Transverse colon (tissue), 4 donors: Measurements from ENCODE around the gene GABRD. TPM values are rescaled to one million over a fixed set of nuclear protein-coding genes. Genes with fewer than 3 reads are reported as not detected.

Experiments used
- DNase-seq: peaks from one replicate; pipeline ENCODE4 v3.0.0-alpha.2; 2019
- H3K27ac ChIP-seq, 4 donors: fragments of 200-600 bp; sonication (generic); 2 replicates each; pipeline ENCODE4 v1.5.1; 2016 to 2018; ENCODE audit warnings: inconsistent platforms in 4 of 4
- H3K27me3 ChIP-seq: fragments of 200-600 bp; sonication (generic); 2 replicates; pipeline ENCODE4 v1.5.1; 2017; ENCODE audit warnings: inconsistent platforms
- H3K36me3 ChIP-seq, 4 donors: fragments of 200-600 bp; sonication (generic); 2 replicates each; pipeline ENCODE4 v1.5.1; 2017 to 2019; ENCODE audit warnings: inconsistent platforms in 4 of 4
- H3K4me1 ChIP-seq, 4 donors: fragments of 200-600 bp; sonication (generic); 2 replicates each; pipeline ENCODE4 v1.5.1; 2017 to 2020; ENCODE audit warnings: inconsistent platforms in 4 of 4
- H3K4me3 ChIP-seq, 4 donors: fragments of 200-600 bp; sonication (generic); 1 replicate in 1 of 4; 2 replicates in 3 of 4; pipeline versions ENCODE4 v1.5.1 to v1.6.1; 2017 to 2019; ENCODE audit warnings: inconsistent platforms in 4 of 4
- H3K9me3 ChIP-seq, 2 donors: fragments of 200-600 bp; sonication (generic); 2 replicates each; pipeline ENCODE4 v1.5.1; 2017 to 2019; ENCODE audit warnings: inconsistent platforms in 2 of 2
- CTCF ChIP-seq, 5 experiments: fragments of 200-600 bp in 3 of 5; fragments of 450-650 bp in 2 of 5; sonication (generic) in 3 of 5; IDR thresholded peaks; 1 replicate in 2 of 5; 2 replicates in 3 of 5; pipeline ENCODE4 v1.5.1; 2016 to 2017; ENCODE audit warnings: antibody characterized with exemption in 5 of 5, inconsistent platforms in 3 of 5, mild to moderate bottlenecking in 2 of 5, moderate library complexity in 1 of 5
- EP300 ChIP-seq: sonication (generic); formaldehyde crosslinking; IDR thresholded peaks from one replicate; pipeline ENCODE4 v1.6.1; 2017; ENCODE audit warnings: antibody characterized with exemption, low read depth
- POLR2A ChIP-seq: fragments of 450-650 bp; IDR thresholded peaks from one replicate; pipeline ENCODE4 v1.6.1; 2016; ENCODE audit warnings: antibody characterized with exemption, mild to moderate bottlenecking, moderate library complexity
- POLR2AphosphoS5 ChIP-seq, 3 donors: sonication (generic); formaldehyde crosslinking; IDR thresholded peaks; one replicate each; pipeline ENCODE4 v1.6.1; 2016; ENCODE audit warnings: antibody characterized with exemption in 3 of 3
- WGBS, 2 donors: methylation state at CpG; one replicate each; pipeline ENCODE4 v1.1.5; 2018; ENCODE audit warnings: low coverage in 1 of 2; 5-methylcytosine and 5-hydroxymethylcytosine counted together
- in situ Hi-C, 4 donors: fragments of 200-750 bp; cut with MboI; loops; one replicate each; pipeline versions ENCODE4 v1.15.0 to v1.15.1; 2017; ENCODE audit warnings: low sequenced_read_pairs in 3 of 4, low pct_ligation_motif_present in 1 of 4, low pct_unique_long_range_greater_than_20kb in 1 of 4
- intact Hi-C: fragments of 100-400 bp; cut with DNase I; formaldehyde crosslinking; loops from one replicate; pipeline ENCODE4 v1.15.1; 2023; ENCODE audit warnings: low total_unique reads
- total RNA-seq, 4 donors: library from RNA; depleted of rRNA; stranded (reverse); fragments of >200 nt; gene quantifications; one replicate each; pipeline ENCODE4 v1.1.0, GENCODE V29; 2016

GABRD gene
- total RNA-seq, 4 donors from 2014 or later: not detected

GRCh38 chr1:2061065-2061778 lies 42.1 kb downstream of the GABRD start:
- no peaks in the 10 kb centered on the region for H3K36me3 ChIP-seq
- TF ChIP-seq CTCF (IDR thresholded peaks at IDR 0.05): no peak
- TF ChIP-seq POLR2A: no peak
- no peak for TF ChIP-seq EP300
- no peak for TF ChIP-seq POLR2AphosphoS5 (IDR thresholded peaks at IDR 0.05)
- intact Hi-C loops: no loop called here
- in situ Hi-C loops: no loop called here
- no peak overlapping the region for H3K27ac ChIP-seq
- H3K4me1 ChIP-seq: no peaks in the 10 kb centered on the region
- no peak for DNase-seq
- WGBS, 2 donors: 92% methylated on average over 24 of the region's 28 CpGs; no CpG with 5 or more reads in 1 of the 2 donors
- H3K27me3 ChIP-seq: no peaks in the 10 kb centered on the region
- H3K4me3 ChIP-seq: no peak overlapping the region
- no peaks in the 10 kb centered on the region for H3K9me3 ChIP-seq

- Histone ChIP-seq H3K4me1 (no peaks in the 10 kb centered on the region), H3K27ac (no peak overlapping the region), H3K36me3 (no peaks in the 10 kb centered on the region), H3K4me3 (no peak overlapping the region), H3K9me3 (no peaks in the 10 kb centered on the region), H3K27me3 (no peaks in the 10 kb centered on the region)
- DNase-seq: no peak
- intact Hi-C loops (no loop called here), in situ Hi-C loops (no loop called here)
- TF ChIP-seq CTCF (IDR thresholded peaks at IDR 0.05) (no peak), POLR2A (no peak), POLR2AphosphoS5 (IDR thresholded peaks at IDR 0.05) (no peak), EP300 (no peak)
- 93 to 98% methylated on average over 4 of the region's 4 CpGs for WGBS, 2 donors
These were observed 46.6 kb downstream of the GABRD start for GRCh38 chr1:2065699-2066098.

GRCh38 chr1:2067393-2067792 lies 48.2 kb downstream of the GABRD start:
- no peak for TF ChIP-seq POLR2A
- no peak for TF ChIP-seq CTCF (IDR thresholded peaks at IDR 0.05)
- no peak for TF ChIP-seq EP300
- Histone ChIP-seq H3K27me3 (no peaks in the 10 kb centered on the region), H3K36me3 (no peaks in the 10 kb centered on the region), H3K27ac (no peak overlapping the region), H3K4me1 (peaks cover 8 to 14% (median 14%) of the 10 kb centered on the region in 4 donors), H3K9me3 (no peaks in the 10 kb centered on the region), H3K4me3 (no peak overlapping the region)
- intact Hi-C loops (no loop called here), in situ Hi-C loops (no loop called here)
- 85 to 94% methylated on average over 3 to 21 of the region's 21 CpGs for WGBS, 2 donors
- DNase-seq: no peak

GRCh38 chr1:2067981-2068380 lies 48.8 kb downstream of the GABRD start:
- Histone ChIP-seq H3K36me3 (no peaks in the 10 kb centered on the region), H3K27me3 (no peaks in the 10 kb centered on the region), H3K27ac (no peak overlapping the region), H3K4me1 (peaks cover 11 to 20% (median 17%) of the 10 kb centered on the region in 4 donors), H3K4me3 (no peak overlapping the region), H3K9me3 (no peaks in the 10 kb centered on the region)
- no peak for TF ChIP-seq POLR2A
- no peak for TF ChIP-seq POLR2AphosphoS5 (IDR thresholded peaks at IDR 0.05)
- TF ChIP-seq CTCF (IDR thresholded peaks at IDR 0.05): no peak
- no peak for TF ChIP-seq EP300
- intact Hi-C loops: no loop called here
- DNase-seq: no peak
- in situ Hi-C loops: no loop called here
- WGBS, 2 donors: 92% methylated on average over 11 of the region's 17 CpGs; no CpG with 5 or more reads in 1 of the 2 donors
